ENCODE measurements around the gene TMED6. TPM values are rescaled to one million over a fixed set of nuclear protein-coding genes. Genes with fewer than 3 reads are reported as not detected.

Gene TMED6
- total RNA-seq, 1 donor from 2014 or later: not detected

GRCh38 chr16:69327585-69328310 lies 23.8 kb downstream of the TMED6 start:
- Histone ChIP-seq H3K4me2 (peak overlapping the region; percentile 99), H4K20me1 (ENCODE audit: low read depth) (peaks cover 71% of the 10 kb centered on the region), H3F3A (ENCODE audit: low read depth) (peaks cover 33% of the 10 kb centered on the region), H3K27me3 (no peaks in the 10 kb centered on the region), H3K9me3 (ENCODE audit: low read depth) (no peaks in the 10 kb centered on the region), H3K79me2 (ENCODE audit: low read depth) (peaks cover 86% of the 10 kb centered on the region), H3K36me3 (peaks cover 3% of the 10 kb centered on the region), H2AFZ (replicated peaks) (no peak overlapping the region), H3K4me3 (no peak overlapping the region), H3K4me1 (peaks cover 22% of the 10 kb centered on the region), H3K9ac (no peak overlapping the region), H3K27ac (no peak overlapping the region)
- DNase-seq (ENCODE audit: low spot score): no peak
- H3K27me3 Mint-ChIP-seq (ENCODE audit: insufficient read depth, low read depth): peaks cover 2% of the 10 kb centered on the region
- peaks cover 29% of the 10 kb centered on the region for H3K36me3 Mint-ChIP-seq
- TF ChIP-seq EZH2 (IDR thresholded peaks at IDR 0.05) (no peak), EZH2phosphoT487 (IDR thresholded peaks at IDR 0.05) (no peak)
- TF ChIP-seq, protein P1, sequence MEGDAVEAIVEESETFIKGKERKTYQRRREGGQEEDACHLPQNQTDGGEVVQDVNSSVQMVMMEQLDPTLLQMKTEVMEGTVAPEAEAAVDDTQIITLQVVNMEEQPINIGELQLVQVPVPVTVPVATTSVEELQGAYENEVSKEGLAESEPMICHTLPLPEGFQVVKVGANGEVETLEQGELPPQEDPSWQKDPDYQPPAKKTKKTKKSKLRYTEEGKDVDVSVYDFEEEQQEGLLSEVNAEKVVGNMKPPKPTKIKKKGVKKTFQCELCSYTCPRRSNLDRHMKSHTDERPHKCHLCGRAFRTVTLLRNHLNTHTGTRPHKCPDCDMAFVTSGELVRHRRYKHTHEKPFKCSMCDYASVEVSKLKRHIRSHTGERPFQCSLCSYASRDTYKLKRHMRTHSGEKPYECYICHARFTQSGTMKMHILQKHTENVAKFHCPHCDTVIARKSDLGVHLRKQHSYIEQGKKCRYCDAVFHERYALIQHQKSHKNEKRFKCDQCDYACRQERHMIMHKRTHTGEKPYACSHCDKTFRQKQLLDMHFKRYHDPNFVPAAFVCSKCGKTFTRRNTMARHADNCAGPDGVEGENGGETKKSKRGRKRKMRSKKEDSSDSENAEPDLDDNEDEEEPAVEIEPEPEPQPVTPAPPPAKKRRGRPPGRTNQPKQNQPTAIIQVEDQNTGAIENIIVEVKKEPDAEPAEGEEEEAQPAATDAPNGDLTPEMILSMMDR (IDR thresholded peaks at IDR 0.05): no peak
- H3K4me3 Mint-ChIP-seq: no peak overlapping the region
- peaks cover 20% of the 10 kb centered on the region for H3K4me1 Mint-ChIP-seq
- no peak overlapping the region for H3K27ac Mint-ChIP-seq
- no peaks in the 10 kb centered on the region for H3K9me3 Mint-ChIP-seq

- peaks cover 30% of the 10 kb centered on the region for H3K36me3 Mint-ChIP-seq
- no peak overlapping the region for H2AFZ ChIP-seq (replicated peaks)
- H3K27me3 Mint-ChIP-seq (ENCODE audit: insufficient read depth, low read depth): peaks cover 2% of the 10 kb centered on the region
- H3K27ac ChIP-seq: no peak overlapping the region
- H3K9me3 ChIP-seq (ENCODE audit: low read depth): no peaks in the 10 kb centered on the region
- H3K4me3 Mint-ChIP-seq: no peak overlapping the region
- peaks cover 3% of the 10 kb centered on the region for H3K36me3 ChIP-seq
- H3F3A ChIP-seq (ENCODE audit: low read depth): peaks cover 22% of the 10 kb centered on the region
- no peak overlapping the region for H3K4me3 ChIP-seq
- no peak overlapping the region for H3K27ac Mint-ChIP-seq
- peaks cover 22% of the 10 kb centered on the region for H3K4me1 ChIP-seq
- no peaks in the 10 kb centered on the region for H3K27me3 ChIP-seq
- no peaks in the 10 kb centered on the region for H3K9me3 Mint-ChIP-seq
- no peak overlapping the region for H3K9ac ChIP-seq
- peaks cover 85% of the 10 kb centered on the region for H4K20me1 ChIP-seq (ENCODE audit: low read depth)
- no peak for DNase-seq (ENCODE audit: low spot score)
- H3K4me1 Mint-ChIP-seq: peaks cover 15% of the 10 kb centered on the region
- H3K4me2 ChIP-seq: peak overlapping the region; percentile 7
- no peak for TF ChIP-seq EZH2phosphoT487 (IDR thresholded peaks at IDR 0.05)
- TF ChIP-seq, protein P1 (IDR thresholded peaks at IDR 0.05): no peak
- no peak for TF ChIP-seq EZH2 (IDR thresholded peaks at IDR 0.05)
- peaks cover 80% of the 10 kb centered on the region for H3K79me2 ChIP-seq (ENCODE audit: low read depth)
Observed at GRCh38 chr16:69326172-69326873, 25.3 kb downstream of the TMED6 start.

DNA sequence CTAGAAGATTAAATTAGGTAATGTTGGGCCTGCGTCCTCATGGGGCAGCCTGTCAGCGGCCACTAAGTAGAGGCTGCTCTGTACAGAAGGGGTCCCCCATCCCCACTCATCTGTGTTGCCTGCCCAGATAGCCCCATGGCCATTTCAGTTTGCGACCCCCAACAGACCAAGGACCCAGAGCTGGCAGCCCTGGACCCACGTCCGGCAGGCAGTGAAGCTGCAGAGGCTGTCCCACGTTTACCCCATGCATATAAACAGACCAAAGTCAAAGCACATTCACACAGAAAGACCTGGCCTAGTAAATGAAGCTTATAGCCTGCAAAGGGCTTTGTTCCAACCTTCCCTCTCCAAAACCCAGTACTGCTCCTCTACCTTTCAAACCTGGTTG lies 25.8 kb downstream of the TMED6 start:
- peaks cover 3% of the 10 kb centered on the region for H3K36me3 ChIP-seq
- H3K9me3 ChIP-seq (ENCODE audit: low read depth): no peaks in the 10 kb centered on the region
- H3K4me1 ChIP-seq: peaks cover 17% of the 10 kb centered on the region
- no peak overlapping the region for H2AFZ ChIP-seq (replicated peaks)
- no peak overlapping the region for H3K4me3 ChIP-seq
- Mint-ChIP-seq H3K36me3 (peaks cover 34% of the 10 kb centered on the region), H3K4me3 (no peak overlapping the region), H3K27me3 (ENCODE audit: insufficient read depth, low read depth) (no peaks in the 10 kb centered on the region), H3K9me3 (no peaks in the 10 kb centered on the region), H3K27ac (no peak overlapping the region), H3K4me1 (peaks cover 13% of the 10 kb centered on the region)
- H3K27ac ChIP-seq: no peak overlapping the region
- H3K79me2 ChIP-seq (ENCODE audit: low read depth): peaks cover 80% of the 10 kb centered on the region
- H3F3A ChIP-seq (ENCODE audit: low read depth): peaks cover 16% of the 10 kb centered on the region
- H3K27me3 ChIP-seq: no peaks in the 10 kb centered on the region
- TF ChIP-seq, protein P1 (IDR thresholded peaks at IDR 0.05): no peak
- TF ChIP-seq EZH2 (IDR thresholded peaks at IDR 0.05): no peak
- no peak for TF ChIP-seq EZH2phosphoT487 (IDR thresholded peaks at IDR 0.05)
- no peak overlapping the region for H3K9ac ChIP-seq
- H4K20me1 ChIP-seq (ENCODE audit: low read depth): peaks cover 86% of the 10 kb centered on the region
- DNase-seq (ENCODE audit: low spot score): no peak
- H3K4me2 ChIP-seq: peak overlapping the region; percentile 7
